HG03442 (cell line): Measurements from ENCODE around the gene LAMTOR5.
A peak's percentile ranks its signal among the peaks of the same experiment; 100 is the strongest.
"Not testable (repeated sequence)": the region's sequence is repeated elsewhere in the genome, so short reads cannot be mapped to it uniquely, and the experiment has no call there.

Source experiments
- ATAC-seq: cut with Tn5 transposase; IDR thresholded peaks from one replicate; pipeline ENCODE4 v1.9.1; 2021; ENCODE audit warnings: mild to moderate bottlenecking, moderate library complexity; ENCODE audit not compliant: unreplicated experiment

The LAMTOR5 gene

DNA sequence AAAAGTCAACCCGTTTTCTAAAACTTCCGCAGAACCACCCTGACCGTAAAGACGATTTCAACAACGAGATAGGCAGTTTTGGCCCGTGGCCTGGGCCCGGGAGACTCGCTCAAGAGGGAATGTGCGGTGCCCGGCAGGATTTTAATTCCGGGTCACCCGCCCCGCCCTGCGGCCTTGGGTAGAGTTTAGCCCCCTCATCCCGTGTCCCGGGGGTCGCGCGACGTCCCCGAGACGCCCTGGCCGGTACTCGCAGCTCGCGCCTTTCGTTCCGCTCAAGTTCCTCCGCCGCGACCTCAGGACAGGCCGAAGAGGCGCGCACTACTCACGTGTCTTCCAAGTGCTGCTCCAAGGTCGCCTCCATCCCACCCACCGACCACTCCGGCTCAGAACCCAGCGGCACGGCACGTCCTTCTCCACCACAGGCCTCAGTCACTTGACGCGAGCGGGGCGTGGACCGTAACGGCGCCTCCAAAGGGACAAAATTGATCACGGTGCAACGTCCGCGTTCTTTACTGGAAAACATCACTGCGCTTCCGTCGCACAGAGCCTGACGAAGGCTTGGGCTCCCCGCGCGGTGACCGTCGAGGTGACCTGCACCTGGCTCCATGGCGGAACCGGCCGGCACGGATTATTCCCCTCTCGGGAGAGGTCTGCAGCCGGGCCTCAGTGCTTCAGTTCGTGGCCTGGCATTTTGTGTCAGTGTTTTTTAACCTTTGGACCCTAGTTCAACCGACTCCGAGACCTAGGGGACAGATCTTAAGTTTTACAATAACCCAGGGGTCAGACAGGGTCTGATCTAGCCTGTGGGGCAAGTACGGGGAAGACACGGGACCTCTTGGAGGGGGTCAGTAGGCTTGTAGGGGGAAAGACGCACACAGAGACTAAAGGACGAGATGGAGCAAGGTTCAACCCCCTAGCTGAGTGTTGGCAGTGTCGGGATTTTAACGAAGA lies at the start of gene LAMTOR5:
LAMTOR5 (minus strand) TSS at position 435 of the 951 bp plus-strand sequence; CDS start at position 361, 74 bp downstream.
- ATAC-seq, result peak; percentile 86

DNA sequence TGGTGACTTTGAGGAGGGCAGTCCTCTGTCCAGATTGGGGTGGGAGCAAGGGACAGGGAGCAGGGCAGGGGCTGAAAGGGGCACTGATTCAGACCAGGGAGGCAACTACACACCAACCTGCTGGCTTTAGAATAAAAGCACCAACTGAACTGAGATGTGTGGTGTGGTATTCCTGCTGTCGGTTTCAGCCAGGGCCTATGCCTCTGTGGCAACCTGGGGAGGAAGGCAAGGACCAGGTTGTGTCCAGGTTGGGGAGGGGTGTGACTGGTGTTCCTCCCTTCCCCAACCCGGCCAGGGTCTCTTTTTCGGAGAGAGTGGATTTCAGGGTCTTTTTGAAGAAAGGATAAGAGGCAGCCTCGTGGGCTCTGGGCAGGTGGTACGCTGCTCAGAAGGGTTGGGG lies 49.7 kb upstream of the LAMTOR5 start:
- no peak for ATAC-seq

DNA sequence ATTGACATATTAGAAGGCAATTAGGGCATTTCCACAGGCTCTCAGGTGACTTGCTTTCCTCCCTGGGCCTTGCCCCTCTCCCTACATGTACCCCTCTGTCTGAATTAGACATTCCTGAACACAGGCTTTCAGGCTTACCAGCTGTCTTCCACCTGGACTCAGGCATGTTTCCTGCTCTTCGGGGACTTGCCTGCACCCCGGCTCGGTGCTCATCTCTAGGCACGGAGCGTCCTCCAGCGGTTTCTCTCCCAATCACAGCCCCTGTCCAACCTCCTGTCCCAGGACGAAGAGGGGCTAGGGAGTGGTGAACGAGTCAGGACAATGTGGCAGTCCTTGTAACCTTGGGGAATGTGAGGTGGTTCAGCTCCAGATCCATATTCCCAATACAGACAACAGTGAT lies 47.7 kb upstream of the LAMTOR5 start:
- no peak for ATAC-seq

DNA sequence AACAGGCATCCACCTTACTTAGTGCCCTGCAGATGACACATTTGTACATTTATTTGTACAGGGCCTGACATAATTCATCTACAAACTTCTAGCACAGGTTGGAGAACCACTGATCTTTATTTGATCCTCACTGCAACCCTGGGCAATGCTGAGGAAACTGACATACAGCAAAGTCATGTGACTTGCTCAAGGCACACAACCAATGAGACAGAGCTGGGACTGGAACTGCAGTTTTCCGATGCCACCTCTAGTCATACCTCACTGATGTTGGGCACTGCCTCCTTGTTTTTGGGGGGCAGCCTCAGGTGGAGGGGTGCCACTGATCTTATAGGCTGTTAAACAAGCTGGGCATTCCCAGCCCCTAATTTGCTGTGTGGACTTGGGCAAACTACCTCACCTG lies 46.8 kb upstream of the LAMTOR5 start:
- ATAC-seq, result no peak

DNA sequence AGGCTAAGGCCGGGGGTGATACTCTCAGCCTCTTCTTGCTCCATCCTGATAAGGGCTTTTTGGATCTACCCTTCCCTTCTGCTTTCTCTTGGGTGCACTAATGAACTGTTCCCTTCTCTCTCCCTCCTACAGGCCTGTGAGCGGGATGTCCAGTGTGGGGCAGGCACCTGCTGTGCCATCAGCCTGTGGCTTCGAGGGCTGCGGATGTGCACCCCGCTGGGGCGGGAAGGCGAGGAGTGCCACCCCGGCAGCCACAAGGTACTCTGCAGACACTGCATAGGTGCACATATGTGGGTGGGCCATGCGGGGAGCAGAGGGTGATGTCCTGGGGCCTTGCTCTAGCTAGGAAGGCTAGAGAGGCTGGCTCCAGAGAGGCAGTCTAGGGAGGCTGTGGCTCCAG lies 46.3 kb upstream of the LAMTOR5 start:
- ATAC-seq, result no peak

DNA sequence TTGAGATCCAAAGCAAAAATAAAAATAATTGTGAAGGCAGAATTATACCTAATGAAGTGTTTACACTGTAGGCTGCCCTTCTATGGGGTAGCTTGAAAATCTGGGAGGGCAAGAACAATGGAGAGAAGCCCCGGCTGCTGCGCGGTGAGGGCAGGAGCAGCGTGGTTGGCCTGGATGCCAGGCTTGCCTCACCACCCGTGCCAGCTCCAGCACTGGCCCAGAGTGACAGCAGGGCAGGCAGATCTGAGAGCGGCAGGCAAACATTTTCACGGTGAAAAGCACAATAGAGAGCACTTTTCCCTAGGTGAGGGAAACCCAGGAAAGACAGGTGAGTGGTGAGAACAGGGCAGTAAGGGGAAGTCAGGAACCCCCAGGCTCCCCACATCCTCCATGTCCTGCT lies 44.8 kb upstream of the LAMTOR5 start:
- no peak for ATAC-seq

DNA sequence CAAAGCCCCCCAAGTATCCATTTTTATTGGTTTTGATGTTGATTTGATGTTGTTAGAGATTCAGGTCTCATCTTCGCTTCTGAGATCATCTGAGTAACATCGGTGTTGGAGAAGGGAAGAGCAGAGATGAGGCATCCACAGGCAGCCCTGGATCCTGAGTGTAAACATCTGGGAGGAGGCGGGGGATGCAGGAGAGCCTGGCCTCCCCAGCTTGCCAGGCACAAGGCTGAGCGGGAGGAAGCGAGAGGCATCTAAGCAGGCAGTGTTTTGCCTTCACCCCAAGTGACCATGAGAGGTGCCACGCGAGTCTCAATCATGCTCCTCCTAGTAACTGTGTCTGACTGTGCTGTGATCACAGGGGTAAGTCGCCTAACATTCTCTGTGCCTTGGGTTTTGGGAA lies 43.4 kb upstream of the LAMTOR5 start, which contains the start of gene PROK1:
PROK1 (plus strand) TSS at position 221 of the 400 bp plus-strand sequence; CDS start at position 289, 68 bp downstream.
- ATAC-seq, result no peak

DNA sequence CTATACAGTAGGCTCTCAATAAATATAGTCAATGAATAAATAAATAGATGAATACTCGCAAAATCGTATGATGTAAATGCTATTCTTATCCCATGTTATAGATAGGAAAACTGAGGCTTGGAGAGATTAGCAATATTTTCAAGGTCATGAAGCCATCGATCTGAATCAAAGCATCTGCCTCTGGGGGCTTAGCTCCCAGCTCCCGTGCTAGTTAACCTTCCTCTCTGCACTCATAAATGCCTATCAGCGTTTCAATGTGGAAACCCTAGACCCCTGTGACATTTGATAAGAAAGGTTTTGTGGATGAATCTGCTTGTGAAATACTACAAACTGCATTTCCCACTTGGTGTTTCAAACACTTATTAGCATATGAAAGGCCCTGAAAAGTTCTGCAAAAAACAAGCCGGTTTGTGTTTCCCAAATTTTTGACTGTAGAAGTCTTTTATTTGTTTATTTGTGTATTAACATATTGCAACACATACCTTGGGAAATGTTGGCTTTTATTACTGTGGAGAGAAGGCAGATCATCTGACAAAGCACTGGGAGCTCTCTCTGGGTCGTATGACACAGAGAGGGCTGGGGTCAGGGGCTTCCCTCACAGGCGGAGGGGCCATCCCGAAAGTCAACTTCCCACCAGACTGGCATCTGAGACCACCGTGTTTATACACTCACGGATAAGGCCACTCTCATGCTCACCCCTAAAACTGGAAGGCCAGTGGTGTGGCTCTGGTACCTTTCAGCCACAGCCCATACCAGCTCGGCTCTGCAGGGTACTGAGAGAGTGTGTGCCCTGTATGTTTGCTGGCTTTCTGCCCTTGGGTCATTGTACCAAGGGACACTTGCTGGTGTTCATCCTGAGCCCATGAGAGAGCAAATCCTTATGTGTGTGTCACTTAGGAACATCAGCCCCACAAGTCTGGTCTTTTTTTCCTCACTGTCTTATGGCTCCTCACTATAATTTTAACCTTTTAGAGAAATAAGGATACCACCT lies 42.5 kb upstream of the LAMTOR5 start:
- ATAC-seq, result no peak

DNA sequence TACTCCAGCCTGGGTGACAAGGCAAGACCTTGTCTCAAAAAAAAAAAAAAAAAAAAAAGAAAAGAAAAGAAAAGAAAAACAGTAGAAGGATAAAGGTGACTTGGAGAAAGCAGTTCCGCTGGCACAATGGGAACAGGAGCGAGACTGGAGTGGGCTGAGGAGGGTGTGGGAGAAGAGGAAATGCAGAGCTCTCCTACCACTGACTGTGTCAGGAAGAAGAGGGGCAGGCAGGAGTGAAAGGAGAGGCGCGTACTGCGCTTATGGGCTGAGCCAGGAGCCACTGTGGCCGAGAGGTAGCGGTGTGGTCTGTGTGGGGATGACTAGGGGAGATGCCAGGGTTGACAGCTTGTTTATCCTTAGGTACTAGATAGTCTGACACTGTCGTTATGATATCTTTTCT lies 37.1 kb upstream of the LAMTOR5 start:
- no peak for ATAC-seq

DNA sequence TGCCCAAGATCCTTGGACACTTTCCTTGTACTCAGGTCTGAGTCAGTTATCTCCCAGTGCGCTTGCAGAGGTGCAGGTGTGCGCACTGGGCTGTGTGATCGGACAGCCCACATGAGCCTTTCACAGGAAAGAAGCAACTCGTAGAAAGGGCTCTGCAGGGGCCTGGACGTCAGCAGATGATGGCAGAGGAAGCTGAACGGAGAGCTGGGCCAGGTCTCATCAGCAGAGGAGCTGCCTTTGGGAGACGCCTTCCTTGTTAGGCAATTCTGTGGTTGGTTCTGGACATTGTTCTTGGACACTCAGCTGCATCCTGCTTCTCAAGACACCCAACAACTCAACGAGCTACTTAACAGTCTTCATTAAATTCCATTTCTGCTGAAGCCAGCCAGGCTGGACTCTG lies 36.0 kb upstream of the LAMTOR5 start:
- ATAC-seq, result no peak

DNA sequence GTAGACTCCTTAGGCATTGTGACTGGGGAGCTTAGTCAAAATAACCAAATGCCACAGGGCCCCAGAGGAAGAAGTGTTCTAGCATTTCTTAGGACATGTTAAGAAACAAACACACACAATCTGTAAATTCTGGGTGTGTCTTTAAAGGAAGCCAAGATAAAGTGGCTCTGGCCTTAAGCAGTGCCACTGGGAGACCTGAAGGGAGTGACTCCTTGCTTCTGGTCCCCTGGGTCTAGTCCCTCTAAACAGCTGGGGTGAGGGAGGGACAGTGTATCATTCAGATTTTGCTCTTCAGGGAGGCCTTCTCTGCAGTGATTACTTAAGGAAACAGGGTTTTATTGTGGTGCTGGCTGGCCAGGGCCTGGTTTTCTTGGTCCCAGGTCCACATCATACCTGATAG lies 34.4 kb upstream of the LAMTOR5 start:
- no peak for ATAC-seq

DNA sequence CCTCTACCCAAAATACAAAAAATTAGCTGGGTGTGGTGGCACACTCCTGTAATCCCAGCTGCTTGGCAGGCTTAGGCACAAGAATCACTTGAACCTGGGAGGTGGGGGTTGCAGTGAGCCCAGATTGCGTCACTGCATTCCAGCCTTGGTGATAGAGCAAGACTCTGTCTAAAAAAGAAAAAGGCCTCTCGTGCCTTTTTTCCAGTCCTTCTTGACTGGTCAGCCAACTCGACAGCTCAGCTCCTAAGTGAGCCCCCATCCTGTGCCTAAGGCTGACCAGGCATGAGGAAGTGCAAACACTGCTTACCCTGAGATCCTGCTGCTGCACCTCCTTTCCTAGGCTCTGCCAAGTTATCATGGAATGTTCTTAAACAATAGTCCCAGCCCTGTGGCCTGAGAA lies 33.4 kb upstream of the LAMTOR5 start:
- no peak for ATAC-seq

DNA sequence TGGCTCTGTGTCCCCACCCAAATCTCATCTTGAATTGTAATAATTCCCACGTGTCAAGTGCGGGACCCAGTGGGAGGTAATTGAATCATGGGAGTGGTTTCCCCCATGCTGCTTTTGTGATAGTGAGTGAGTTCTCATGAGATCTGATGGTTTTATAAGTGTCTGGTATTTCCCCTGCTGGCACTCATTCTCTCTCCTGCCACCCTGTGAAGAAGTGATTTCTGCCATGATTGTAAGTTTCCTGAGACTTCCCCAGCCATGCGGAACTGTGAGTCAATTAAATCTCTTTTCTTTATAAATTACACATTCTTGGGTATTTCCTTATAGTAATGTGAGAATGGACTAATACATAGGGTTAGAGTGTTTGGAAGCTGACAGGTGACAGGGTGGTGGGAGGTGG lies 32.4 kb upstream of the LAMTOR5 start:
- ATAC-seq, result not testable (repeated sequence)

DNA sequence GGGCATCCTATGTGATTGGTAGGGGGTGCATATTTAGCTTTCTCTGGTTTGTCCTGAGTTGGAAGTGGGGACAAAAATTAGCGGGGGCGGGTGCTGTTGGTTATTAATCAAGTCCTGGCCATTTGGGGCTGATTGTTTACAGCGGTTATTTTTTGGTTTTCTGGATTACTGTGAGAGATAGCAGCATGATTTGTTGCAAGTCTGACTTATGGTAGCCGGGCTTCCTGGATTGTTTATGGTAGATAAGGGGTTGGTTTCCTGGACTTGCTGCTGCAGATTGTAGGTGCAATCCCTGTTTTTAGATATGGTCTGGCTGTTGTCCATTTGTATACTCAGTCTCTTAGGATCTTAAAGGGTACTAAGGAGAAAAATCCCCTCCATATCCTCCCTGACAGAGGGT lies 31.4 kb upstream of the LAMTOR5 start:
- no peak for ATAC-seq

DNA sequence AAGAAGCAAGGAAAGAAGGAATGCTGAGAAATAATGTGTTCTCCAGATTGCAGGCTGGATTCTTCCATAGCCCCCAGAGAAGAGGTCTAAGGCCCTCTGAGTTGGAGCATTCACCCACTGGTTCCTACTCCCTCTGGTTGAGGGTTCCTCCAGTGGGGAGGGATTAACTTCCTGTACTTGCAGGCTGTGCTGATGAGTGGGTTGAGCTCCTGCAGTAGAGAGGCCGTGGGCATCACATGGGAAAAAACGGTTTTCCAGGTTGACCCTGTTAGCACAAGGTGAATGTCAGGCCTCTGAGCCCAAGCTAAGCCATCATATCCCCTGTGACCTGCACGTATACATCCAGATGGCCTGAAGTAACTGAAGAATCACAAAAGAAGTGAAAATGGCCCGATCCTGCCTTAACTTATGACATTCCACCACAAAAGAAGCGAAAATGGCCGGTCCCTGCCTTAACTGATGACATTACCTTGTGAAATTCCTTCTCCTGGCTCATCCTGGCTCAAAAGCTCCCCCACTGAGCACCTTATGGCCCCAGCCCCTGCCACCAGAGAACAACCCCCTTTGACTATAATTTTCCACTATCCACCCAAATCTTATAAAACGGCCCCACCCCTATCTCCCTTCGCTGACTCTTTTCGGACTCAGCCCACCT lies 30.3 kb upstream of the LAMTOR5 start:
- not testable (repeated sequence) for ATAC-seq

DNA sequence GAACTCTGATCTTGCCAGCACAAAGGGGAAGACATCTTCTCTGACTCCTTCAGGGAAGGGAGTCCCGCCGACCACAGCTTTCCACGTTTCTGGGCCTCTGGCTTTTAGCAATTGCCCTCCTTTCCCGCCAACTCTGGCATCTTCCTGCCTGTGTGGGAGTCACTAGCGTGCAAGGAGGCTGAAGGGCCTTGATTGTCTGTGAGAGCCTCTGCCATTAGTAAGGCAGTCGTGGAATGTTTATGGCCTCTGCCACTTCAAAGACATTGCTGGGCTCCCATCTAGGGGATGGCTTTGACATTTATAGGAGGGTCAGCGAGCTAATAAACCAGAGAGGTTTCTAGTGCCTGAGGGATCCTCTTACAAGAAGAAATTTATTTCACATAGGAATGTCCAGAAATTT lies 29.1 kb upstream of the LAMTOR5 start:
- no peak for ATAC-seq

DNA sequence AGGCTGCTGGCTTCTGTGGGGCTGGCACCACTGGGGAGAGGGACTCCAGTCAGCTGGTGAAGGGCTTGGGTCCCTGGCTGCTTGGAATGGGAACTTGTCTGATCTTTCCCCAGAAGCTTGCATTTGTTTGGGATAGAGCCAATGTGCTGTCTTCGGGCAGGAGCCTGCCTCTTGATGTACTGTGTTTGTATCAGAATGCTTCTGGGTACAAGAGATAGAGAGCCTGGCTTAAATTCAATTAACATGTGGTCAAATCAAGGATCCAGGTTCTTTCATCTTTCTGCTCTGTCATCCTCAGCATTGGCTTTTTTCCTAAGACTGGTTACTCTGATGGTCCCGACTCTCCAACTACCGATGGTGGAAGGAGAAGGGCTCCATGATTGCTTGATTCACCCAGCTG lies 27.5 kb upstream of the LAMTOR5 start:
- ATAC-seq, result no peak

DNA sequence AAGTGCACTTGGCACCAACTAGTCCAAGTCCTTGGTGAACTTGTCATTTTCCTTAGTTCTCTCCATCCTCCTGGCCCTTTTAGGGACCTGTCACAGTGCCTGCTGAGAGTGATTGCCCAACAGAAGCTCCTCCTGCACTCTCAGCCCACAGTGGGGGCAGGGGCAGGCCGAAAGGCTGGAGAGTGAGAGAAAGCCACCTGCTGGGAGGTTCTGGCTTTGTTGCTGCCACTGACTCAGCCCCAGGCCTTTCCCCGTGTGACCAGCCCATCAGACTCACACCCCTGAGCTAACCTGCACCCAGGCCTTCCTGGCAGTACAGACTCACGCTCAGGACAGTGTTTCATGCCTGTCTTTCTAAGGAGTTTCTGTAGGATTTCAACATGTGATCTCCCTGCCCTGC lies 26.3 kb upstream of the LAMTOR5 start:
- no peak for ATAC-seq

DNA sequence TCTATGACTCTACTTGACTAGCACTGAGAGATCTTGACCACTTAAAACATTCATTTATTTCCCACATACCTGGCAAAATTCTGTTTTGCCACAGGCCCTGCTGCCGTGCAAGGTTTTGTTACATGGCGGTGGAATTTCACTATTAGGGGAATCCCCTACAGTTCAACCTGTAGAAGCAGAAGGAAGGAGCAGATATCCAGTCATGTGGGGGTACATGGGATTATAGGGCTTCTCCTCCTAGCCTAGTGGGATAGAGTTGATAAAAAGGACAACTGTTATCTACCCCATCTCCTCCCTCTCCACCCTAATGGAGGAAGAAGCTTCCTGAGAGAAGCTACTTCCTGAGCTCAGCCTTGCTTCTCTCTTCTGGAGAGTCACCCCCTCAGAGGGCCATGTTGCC lies 25.7 kb upstream of the LAMTOR5 start:
- no peak for ATAC-seq

DNA sequence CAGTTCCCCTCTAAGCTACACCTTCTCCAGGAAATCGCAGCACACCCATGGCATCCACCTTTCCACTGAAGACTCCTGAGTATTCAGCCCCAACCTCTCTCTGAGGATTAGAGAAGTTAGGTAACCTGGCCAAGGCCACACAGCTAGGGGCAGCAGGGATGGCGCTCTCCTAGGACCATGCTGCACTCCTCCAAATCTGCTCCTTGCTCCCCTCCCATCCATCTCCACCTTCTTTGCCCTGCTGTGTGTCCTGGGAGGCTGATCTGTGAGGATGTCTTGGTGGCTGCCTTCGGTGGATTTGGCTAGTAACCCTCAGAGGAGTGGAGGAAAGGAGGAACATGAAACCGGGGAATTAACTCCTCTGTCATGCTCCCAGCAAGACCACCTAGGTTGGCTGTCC lies 23.4 kb upstream of the LAMTOR5 start:
- ATAC-seq, result no peak

DNA sequence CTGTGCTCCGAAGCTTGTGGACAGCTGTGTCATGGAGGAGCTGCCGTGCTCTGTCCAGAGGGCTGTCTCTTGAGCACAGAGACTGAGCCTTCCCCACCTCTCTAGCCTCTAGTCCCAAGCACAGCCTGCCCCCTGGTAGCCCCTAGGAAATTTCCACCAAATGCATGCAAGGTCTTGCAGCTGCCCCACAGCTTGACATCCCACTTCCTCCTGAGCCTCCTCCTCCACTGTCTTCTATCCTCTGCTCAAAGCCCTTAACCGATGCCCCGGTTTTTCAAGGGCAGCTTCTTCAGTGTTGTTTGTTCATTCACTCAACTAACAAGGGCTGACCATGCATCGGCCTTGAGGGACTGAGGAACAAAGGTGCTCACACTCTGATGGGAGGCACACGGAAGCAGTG lies 22.9 kb upstream of the LAMTOR5 start:
- ATAC-seq, result no peak
